Stomach (tissue), 4 donors: ENCODE data around the gene TAF11L11.

Experiments used
- EP300 ChIP-seq: sonication (generic); formaldehyde crosslinking; IDR thresholded peaks from one replicate; pipeline ENCODE4 v1.6.1; 2017; ENCODE audit warnings: antibody characterized with exemption
- POLR2AphosphoS5 ChIP-seq, 3 donors: sonication (generic); formaldehyde crosslinking; IDR thresholded peaks; one replicate each; pipeline ENCODE4 v1.6.1; 2016; ENCODE audit warnings: antibody characterized with exemption in 3 of 3
- TF ChIP-seq, protein P1 (sequence below), 7 experiments: fragments of 450-650 bp in 4 of 7; fragments of 200-600 bp in 3 of 7; sonication (generic) in 3 of 7; IDR thresholded peaks; one replicate each; pipeline ENCODE4 v1.5.1; 2016 to 2019; ENCODE audit warnings: antibody characterized with exemption in 7 of 7, control low read depth in 2 of 7, mild to moderate bottlenecking in 1 of 7

DNA sequence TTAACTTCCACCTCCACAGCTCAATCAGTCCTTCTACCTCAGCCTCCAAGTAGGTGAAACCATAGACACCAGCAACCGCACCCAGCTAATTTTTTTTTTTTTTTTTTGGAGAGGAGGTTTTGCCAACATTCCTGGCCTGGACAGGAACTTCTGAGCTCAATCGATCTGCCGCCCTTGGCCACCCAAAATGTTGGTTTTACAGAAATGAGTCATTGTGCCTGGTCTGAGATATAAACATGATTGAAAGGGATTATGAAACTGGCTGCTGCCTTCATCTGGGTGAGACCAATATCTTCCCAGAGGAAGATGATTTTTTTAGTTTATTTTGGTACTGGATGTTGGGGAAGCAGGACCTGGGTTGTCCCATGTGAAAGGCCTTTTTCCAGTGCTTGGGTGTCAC, 15.4 kb downstream of the TAF11L11 start:
- TF ChIP-seq, protein P1, sequence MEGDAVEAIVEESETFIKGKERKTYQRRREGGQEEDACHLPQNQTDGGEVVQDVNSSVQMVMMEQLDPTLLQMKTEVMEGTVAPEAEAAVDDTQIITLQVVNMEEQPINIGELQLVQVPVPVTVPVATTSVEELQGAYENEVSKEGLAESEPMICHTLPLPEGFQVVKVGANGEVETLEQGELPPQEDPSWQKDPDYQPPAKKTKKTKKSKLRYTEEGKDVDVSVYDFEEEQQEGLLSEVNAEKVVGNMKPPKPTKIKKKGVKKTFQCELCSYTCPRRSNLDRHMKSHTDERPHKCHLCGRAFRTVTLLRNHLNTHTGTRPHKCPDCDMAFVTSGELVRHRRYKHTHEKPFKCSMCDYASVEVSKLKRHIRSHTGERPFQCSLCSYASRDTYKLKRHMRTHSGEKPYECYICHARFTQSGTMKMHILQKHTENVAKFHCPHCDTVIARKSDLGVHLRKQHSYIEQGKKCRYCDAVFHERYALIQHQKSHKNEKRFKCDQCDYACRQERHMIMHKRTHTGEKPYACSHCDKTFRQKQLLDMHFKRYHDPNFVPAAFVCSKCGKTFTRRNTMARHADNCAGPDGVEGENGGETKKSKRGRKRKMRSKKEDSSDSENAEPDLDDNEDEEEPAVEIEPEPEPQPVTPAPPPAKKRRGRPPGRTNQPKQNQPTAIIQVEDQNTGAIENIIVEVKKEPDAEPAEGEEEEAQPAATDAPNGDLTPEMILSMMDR (IDR thresholded peaks at IDR 0.05), result no peak
- TF ChIP-seq EP300 (no peak), POLR2AphosphoS5 (IDR thresholded peaks at IDR 0.05) (no peak)
